ENCODE data around the gene ASB9.

- no peak for TF ChIP-seq TAF1 (IDR thresholded peaks at IDR 0.05; ENCODE audit: borderline replicate concordance, insufficient read depth, low read length)
- no peak for TF ChIP-seq POLR2AphosphoS5 (IDR thresholded peaks at IDR 0.05; ENCODE audit: low read depth, low read length)
- TF ChIP-seq REST (IDR thresholded peaks at IDR 0.05; ENCODE audit: insufficient read depth in 1 of 2, low read depth in 2 of 2, low read length in 2 of 2): no peak
- no peak for TF ChIP-seq SIN3A (IDR thresholded peaks at IDR 0.05; ENCODE audit: borderline replicate concordance, insufficient read depth, low read length)
Measured at GRCh38 chrX:15314472-15314871, 44.6 kb upstream of the ASB9 start.
